DMS53 treated with DMSO at 0.1 percent for 48 hours (cell line): ENCODE data around the gene CYB561A3.

ENCODE experiments used
- DNase-seq: peaks from one replicate; lab custom pipeline; 2025; ENCODE audit not compliant: unreplicated experiment; lab: John Stamatoyannopoulos, UW

CYB561A3 gene

DNA sequence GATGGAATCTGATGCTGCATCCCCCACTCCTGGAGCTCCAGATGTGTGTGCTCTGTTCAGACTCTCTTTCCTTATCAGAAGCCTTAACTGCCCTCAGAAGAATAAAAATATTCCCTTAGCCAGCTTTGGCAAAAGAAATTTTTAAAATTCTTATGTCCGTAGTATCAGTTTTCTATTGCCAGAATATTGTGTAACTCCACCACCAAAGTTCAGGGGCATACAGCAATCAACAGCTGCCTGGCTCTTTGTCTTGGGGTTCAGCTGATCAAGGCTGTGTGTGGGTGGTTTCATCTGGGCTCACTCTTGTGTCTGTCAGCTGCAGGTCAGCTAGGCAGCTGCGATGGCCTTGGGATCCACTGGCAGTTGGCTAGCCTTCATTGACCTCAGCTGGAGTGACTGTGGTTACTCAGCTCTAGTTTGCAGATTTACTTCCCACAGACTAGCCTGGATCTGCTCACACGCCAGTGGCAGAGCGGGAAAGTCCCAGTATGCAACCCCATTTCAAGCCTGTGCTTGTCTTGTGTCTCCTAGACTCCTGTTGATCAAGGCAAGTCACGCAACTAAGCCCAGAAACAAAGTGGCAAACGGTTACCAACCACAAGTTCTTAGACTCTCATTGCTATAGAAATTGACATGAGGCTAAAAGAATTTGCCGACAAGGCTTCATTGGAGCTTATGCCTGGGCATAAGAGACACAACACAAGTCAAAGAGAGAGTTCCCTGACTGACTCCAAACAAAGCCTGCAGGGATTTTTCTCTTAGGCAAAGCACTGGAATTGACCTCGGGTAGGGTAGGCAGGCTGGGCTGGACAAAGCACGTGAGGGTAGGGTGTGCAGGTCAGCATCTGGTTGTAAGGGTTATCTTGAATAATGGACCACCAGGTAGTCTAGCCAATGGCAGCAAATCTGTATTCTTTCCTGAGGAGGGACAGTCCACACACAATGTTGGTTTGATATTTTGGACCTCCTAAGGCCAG lies 8.0 kb upstream of the CYB561A3 start:
- no peak for DNase-seq

DNA sequence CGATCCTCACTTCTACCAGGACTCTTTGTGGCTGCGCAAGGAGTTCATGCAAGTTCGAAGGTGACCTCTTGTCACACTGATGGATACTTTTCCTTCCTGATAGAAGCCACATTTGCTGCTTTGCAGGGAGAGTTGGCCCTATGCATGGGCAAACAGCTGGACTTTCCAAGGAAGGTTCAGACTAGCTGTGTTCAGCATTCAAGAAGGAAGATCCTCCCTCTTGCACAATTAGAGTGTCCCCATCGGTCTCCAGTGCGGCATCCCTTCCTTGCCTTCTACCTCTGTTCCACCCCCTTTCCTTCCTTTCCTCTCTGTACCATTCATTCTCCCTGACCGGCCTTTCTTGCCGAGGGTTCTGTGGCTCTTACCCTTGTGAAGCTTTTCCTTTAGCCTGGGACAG lies 7.0 kb upstream of the CYB561A3 start:
- DNase-seq: no peak

GRCh38 chr11:61367406-61367805 lies 5.7 kb upstream of the CYB561A3 start:
- no peak for DNase-seq

GRCh38 chr11:61364012-61364675 lies 2.5 kb upstream of the CYB561A3 start:
- DNase-seq: no peak

GRCh38 chr11:61362542-61362875 lies 827 bp upstream of the CYB561A3 start:
- DNase-seq: peak; percentile 56

DNA sequence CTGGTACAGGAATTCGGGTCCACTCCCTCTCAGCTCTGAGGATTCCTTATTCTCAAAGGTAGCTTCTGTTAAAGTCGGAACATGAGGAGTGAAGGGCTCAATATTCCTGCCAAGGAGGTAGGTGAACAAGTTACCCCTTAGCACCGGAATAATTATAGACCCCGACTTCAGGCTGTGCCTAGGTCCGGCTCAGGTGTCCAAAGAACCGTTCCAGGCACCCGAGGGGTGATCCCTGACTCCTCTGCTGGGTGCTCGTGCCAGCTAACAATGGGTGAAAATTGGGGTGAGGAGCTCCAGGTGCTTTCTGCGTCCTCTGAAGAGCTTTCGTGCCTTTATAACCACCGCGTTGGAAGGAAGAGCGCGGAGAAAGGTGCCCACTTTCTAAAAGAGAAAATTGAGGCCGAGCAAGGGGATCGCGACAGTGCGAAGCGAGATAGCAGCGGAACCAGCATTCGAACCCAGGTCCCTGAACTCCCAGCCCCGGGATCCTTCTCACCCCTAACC lies 393 bp downstream of the CYB561A3 start:
- no peak for DNase-seq

DNA sequence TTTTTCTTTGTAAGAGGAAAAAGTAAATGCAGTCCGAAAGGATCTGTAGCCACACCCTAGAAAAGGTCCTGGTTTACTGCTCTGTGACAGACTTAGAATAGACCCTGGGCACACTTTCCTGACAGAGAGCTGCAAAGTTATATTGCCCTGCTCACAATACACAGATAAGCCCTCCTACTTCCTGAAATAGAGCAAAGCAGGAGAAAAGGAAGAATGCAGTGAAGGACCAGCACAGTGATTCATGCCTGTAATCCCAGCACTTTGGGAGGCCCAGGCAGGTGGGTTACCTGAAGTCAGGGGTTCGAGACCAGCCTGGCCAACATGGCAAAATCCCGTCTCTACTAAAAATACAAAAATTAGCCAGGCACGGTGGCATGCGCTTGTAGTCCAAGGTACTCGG lies 2.2 kb downstream of the CYB561A3 start:
- DNase-seq: no peak

GRCh38 chr11:61358566-61358965 lies 3.1 kb downstream of the CYB561A3 start:
- DNase-seq: no peak

DNA sequence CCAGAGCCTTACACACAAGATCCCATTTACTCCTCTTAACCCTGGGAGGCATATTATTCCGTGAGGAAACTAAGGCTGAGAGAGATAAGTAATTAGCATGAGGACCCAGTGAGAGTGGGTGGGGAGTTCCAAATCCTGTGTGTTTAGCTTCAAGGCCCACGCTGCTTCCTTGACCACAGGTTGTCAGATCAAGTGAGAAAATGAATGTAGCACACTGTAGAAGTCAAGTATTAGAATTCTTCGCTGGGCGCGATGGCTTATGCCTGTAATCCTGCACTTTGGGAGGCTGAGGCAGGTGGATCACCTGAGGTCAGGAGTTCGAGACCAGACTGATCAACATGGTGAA lies 3.8 kb downstream of the CYB561A3 start:
- DNase-seq: no peak

GRCh38 chr11:61357233-61357893 lies 4.3 kb downstream of the CYB561A3 start:
- DNase-seq: no peak

GRCh38 chr11:61356706-61357105 lies 5.0 kb downstream of the CYB561A3 start:
- no peak for DNase-seq

GRCh38 chr11:61354208-61354607 lies 7.5 kb downstream of the CYB561A3 start:
- DNase-seq: no peak

GRCh38 chr11:61353131-61354067 lies 8.3 kb downstream of the CYB561A3 start:
- DNase-seq: no peak

DNA sequence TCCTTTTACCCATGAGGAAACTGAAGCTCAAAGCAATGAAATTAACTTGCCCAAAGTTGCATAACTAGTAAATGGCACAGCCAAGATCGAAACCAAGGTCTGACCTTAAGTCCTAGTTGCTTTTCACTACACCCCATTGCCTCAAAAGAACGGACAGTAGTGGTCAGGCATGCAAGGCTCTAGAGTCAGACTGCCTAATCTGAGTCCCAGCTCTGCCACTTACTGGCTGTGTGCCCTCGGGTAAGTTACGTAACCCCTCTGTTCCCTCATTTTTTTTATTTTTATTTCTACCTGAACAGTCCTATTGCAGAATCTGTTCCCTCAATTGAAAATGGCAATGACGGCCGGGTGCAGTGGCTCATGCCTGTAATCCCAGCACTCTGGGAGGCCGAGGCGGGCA lies 9.6 kb downstream of the CYB561A3 start:
- DNase-seq: no peak

- no peak for DNase-seq
Observed at GRCh38 chr11:61350803-61351202, 10.9 kb downstream of the CYB561A3 start.

GRCh38 chr11:61350336-61350735 lies 11.3 kb downstream of the CYB561A3 start:
- no peak for DNase-seq

GRCh38 chr11:61349916-61350315 lies 11.8 kb downstream of the CYB561A3 start:
- DNase-seq: no peak

DNA sequence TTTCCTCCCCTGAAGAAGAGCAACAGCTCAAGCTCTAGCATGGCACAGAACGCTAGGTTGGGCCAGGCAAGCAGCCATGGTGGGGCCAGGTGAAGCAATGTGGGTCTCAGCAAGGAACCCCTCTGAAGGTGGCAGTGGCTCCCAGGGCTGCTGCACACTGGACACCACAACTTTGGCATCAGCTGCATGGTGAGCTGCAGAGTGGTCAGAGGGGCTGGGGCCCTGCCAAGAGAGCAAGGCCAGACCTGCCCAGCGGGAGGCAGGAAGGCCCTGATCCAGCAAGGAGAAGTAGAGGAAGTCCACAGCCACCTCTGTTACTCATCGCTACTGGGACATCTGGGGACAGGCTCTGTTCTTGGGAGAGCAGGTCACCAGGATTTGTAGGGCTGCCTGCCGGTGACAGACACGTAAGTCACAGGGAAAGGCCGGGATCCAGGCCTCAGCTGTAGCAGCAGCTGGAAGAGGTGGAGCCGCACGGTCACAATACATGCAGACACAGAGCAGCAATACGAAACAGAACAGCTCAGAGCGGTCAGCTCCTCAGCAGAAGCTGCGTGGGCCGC lies 12.4 kb downstream of the CYB561A3 start:
- DNase-seq: no peak

DNA sequence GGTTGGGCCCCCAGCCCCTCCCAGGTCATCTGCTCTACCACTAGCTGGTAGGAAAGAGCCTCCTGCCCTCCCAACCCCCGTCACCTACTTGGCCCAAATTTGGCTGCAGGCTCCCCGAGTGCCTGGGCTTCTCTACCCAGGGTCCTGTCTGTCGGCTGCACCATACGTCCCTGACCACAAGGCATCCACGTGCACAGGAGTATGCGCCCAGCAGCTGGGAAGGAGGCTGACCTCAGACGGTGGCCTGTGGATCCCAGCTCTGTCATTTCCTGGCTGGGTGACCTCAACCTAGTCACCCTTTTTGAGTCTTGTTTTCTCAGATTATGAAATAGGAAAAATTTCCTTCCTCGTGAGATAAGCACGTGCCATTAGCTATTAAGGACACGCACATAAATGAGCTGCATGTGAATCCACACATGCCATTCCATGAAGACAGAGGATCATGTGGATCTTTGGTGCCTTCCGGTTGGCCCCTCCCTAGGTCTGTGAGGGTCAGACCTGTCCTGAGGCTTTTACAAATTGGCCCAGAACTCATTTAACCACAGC lies 13.7 kb downstream of the CYB561A3 start:
- DNase-seq: no peak
